Mesodermal cell (in vitro differentiated cells): ENCODE measurements around the gene LIM2.

Experiments used
- H3K27ac ChIP-seq: 2 replicates; pipeline ENCODE4 v1.7.0; 2013; ENCODE audit warnings: mild to moderate bottlenecking, low read depth, low read length, moderate library complexity; ENCODE audit not compliant: severe bottlenecking
- H3K36me3 ChIP-seq: 2 replicates; pipeline ENCODE4 v1.7.1; 2013; ENCODE audit warnings: mild to moderate bottlenecking, low read length, moderate library complexity; ENCODE audit not compliant: control insufficient read depth, insufficient read depth
- H3K4me1 ChIP-seq: one replicate; pipeline ENCODE4 v1.7.1; 2013; ENCODE audit warnings: mild to moderate bottlenecking, low read length; ENCODE audit not compliant: insufficient read depth, control insufficient read depth, poor library complexity, severe bottlenecking
- H3K4me3 ChIP-seq: 2 replicates; pipeline ENCODE4 v1.7.0; 2013; ENCODE audit warnings: low read length, control low read depth, mild to moderate bottlenecking; ENCODE audit not compliant: insufficient read depth, poor library complexity, severe bottlenecking; ENCODE audit errors: extremely low read depth
- H3K9me3 ChIP-seq: 2 replicates; pipeline ENCODE4 v1.7.1; 2013; ENCODE audit warnings: mild to moderate bottlenecking, low read length, moderate library complexity; ENCODE audit not compliant: control insufficient read depth
- WGBS, 2 experiments: methylation state at CpG; one replicate each; pipeline ENCODE4 v1.1.5; 2013; ENCODE audit warnings: missing lambda C conversion rate in 2 of 2; ENCODE audit not compliant: insufficient coverage in 2 of 2; 5-methylcytosine and 5-hydroxymethylcytosine counted together

The LIM2 gene

GRCh38 chr19:51351266-51351990 lies 36.3 kb downstream of the LIM2 start:
- H3K4me3 ChIP-seq: no peak overlapping the region
- peak overlapping the region; percentile 41 for H3K27ac ChIP-seq
- no peaks in the 10 kb centered on the region for H3K9me3 ChIP-seq
- peaks cover 10% of the 10 kb centered on the region for H3K4me1 ChIP-seq
- H3K36me3 ChIP-seq: peaks cover 6% of the 10 kb centered on the region
- 91 to 94% methylated on average over 11 of the region's 11 CpGs for WGBS, 2 experiments

- H3K27ac ChIP-seq: no peak overlapping the region
- H3K4me1 ChIP-seq: peaks cover 5% of the 10 kb centered on the region
- H3K9me3 ChIP-seq: no peaks in the 10 kb centered on the region
- 81 to 85% methylated on average over 8 of the region's 10 CpGs for WGBS, 2 experiments
- peaks cover 11% of the 10 kb centered on the region for H3K36me3 ChIP-seq
- H3K4me3 ChIP-seq: no peak overlapping the region
Measured at GRCh38 chr19:51347209-51347928, 40.4 kb downstream of the LIM2 start.

GRCh38 chr19:51346742-51347141 lies 41.0 kb downstream of the LIM2 start:
- H3K4me1 ChIP-seq: peaks cover 8% of the 10 kb centered on the region
- H3K9me3 ChIP-seq: no peaks in the 10 kb centered on the region
- no peak overlapping the region for H3K4me3 ChIP-seq
- 87 to 89% methylated on average over 13 to 16 of the region's 17 CpGs for WGBS, 2 experiments
- peaks cover 11% of the 10 kb centered on the region for H3K36me3 ChIP-seq
- H3K27ac ChIP-seq: no peak overlapping the region

- Histone ChIP-seq H3K27ac (no peak overlapping the region), H3K9me3 (no peaks in the 10 kb centered on the region), H3K4me1 (peaks cover 7% of the 10 kb centered on the region), H3K36me3 (peaks cover 4% of the 10 kb centered on the region), H3K4me3 (no peak overlapping the region)
- 92 to 95% methylated on average over 6 to 9 of the region's 9 CpGs for WGBS, 2 experiments
Measured at GRCh38 chr19:51345076-51345620, 42.6 kb downstream of the LIM2 start.

GRCh38 chr19:51342631-51343569 lies 44.9 kb downstream of the LIM2 start:
- peaks cover 4% of the 10 kb centered on the region for H3K36me3 ChIP-seq
- no peak overlapping the region for H3K27ac ChIP-seq
- H3K4me3 ChIP-seq: no peak overlapping the region
- H3K4me1 ChIP-seq: peaks cover 4% of the 10 kb centered on the region
- WGBS, 2 experiments: 61 to 64% methylated on average over 8 to 9 of the region's 9 CpGs
- H3K9me3 ChIP-seq: no peaks in the 10 kb centered on the region

- peaks cover 4% of the 10 kb centered on the region for H3K4me1 ChIP-seq
- H3K27ac ChIP-seq: no peak within 1 kb of the TSS
- H3K4me3 ChIP-seq: no peak within 1 kb of the TSS
- 74 to 75% methylated on average over 1 to 3 of the region's 3 CpGs for WGBS, 2 experiments
- peaks cover 4% of the 10 kb centered on the region for H3K36me3 ChIP-seq
- H3K9me3 ChIP-seq: no peaks in the 10 kb centered on the region
Measured at GRCh38 chr19:51341976-51342580, 45.7 kb downstream of the LIM2 start, which contains the start of gene VSIG10L. Gene VSIG10L, minus strand, starts transcription at chr19:51342139. Its CDS starts 15 bp downstream, at chr19:51342124.

GRCh38 chr19:51341066-51341465 lies 46.7 kb downstream of the LIM2 start:
- H3K4me1 ChIP-seq: peaks cover 4% of the 10 kb centered on the region
- peaks cover 4% of the 10 kb centered on the region for H3K36me3 ChIP-seq
- no peak overlapping the region for H3K27ac ChIP-seq
- no peaks in the 10 kb centered on the region for H3K9me3 ChIP-seq
- 90 to 97% methylated on average over 10 to 15 of the region's 18 CpGs for WGBS, 2 experiments
- H3K4me3 ChIP-seq: no peak overlapping the region

- 1 to 2% methylated on average over 58 to 83 of the region's 107 CpGs for WGBS, 2 experiments
- H3K9me3 ChIP-seq: no peaks in the 10 kb centered on the region
- H3K36me3 ChIP-seq: peaks cover 4% of the 10 kb centered on the region
- peak overlapping the region; percentile 84 for H3K27ac ChIP-seq
- peaks cover 4% of the 10 kb centered on the region for H3K4me1 ChIP-seq
- H3K4me3 ChIP-seq: peak overlapping the region; percentile 48
Measured at GRCh38 chr19:51339687-51340656, 47.8 kb downstream of the LIM2 start.

GRCh38 chr19:51339313-51339686 lies 48.5 kb downstream of the LIM2 start:
- WGBS, 2 experiments: 0% methylated on average over 10 of the region's 10 CpGs
- peak overlapping the region; percentile 84 for H3K27ac ChIP-seq

More at GRCh38 chr19:51339313-51339686, 48.5 kb downstream of the LIM2 start:
- Histone ChIP-seq H3K4me1 (peaks cover 4% of the 10 kb centered on the region), H3K9me3 (no peaks in the 10 kb centered on the region), H3K4me3 (peak overlapping the region; percentile 48), H3K36me3 (no peaks in the 10 kb centered on the region)
